GM23338 (cell line): Measurements from ENCODE around the gene TRAF3IP3. TPM values are rescaled to one million over a fixed set of nuclear protein-coding genes. Genes with fewer than 3 reads are reported as not detected.
A peak's percentile ranks its signal among the peaks of the same experiment; 100 is the strongest.

Experiments used
- ATAC-seq: fragments of 200-7000 bp; cut with Tn5 transposase; 3 replicates; pipeline ENCODE4 v1.9.1; 2020
- DNase-seq: peaks from one replicate; pipeline ENCODE4 v3.0.0-alpha.2; 2015; ENCODE audit warnings: low spot score
- H2AFZ ChIP-seq: fragments of 200-600 bp; sonication (generic); 2 replicates; pipeline ENCODE4 v1.8.0; 2016; ENCODE audit warnings: antibody characterized with exemption, mild to moderate bottlenecking, moderate library complexity
- H3F3A ChIP-seq: fragments of 200-600 bp; sonication (generic); replicated peaks from 2 replicates; pipeline ENCODE4 v1.8.0; 2017; ENCODE audit warnings: antibody characterized with exemption, mixed run types, low read depth
- H3K27ac ChIP-seq: fragments of 200-600 bp; sonication (generic); 2 replicates; pipeline ENCODE4 v1.6.1; 2016; ENCODE audit warnings: low read depth
- H3K27me3 ChIP-seq: fragments of 200-600 bp; sonication (generic); 2 replicates; pipeline ENCODE4 v1.8.0; 2016; ENCODE audit warnings: mild to moderate bottlenecking, mixed run types, moderate library complexity; ENCODE audit not compliant: insufficient read depth
- H3K36me3 ChIP-seq: fragments of 200-600 bp; sonication (generic); 2 replicates; pipeline ENCODE4 v1.8.0; 2016; ENCODE audit warnings: mild to moderate bottlenecking; ENCODE audit not compliant: insufficient read depth
- H3K4me1 ChIP-seq: fragments of 200-600 bp; sonication (generic); 2 replicates; pipeline ENCODE4 v1.8.0; 2016; ENCODE audit warnings: mild to moderate bottlenecking, moderate library complexity; ENCODE audit not compliant: insufficient read depth
- H3K4me2 ChIP-seq: fragments of 200-600 bp; sonication (generic); 2 replicates; pipeline ENCODE4 v1.7.1; 2017; ENCODE audit warnings: mixed run types
- H3K4me3 ChIP-seq: fragments of 200-600 bp; sonication (generic); 2 replicates; pipeline ENCODE4 v1.6.1; 2016; ENCODE audit warnings: mixed run types
- H3K79me2 ChIP-seq: fragments of 200-600 bp; sonication (generic); replicated peaks from 2 replicates; pipeline ENCODE4 v1.8.0; 2017; ENCODE audit warnings: mild to moderate bottlenecking; ENCODE audit not compliant: insufficient read depth
- H3K9me2 ChIP-seq: fragments of 200-600 bp; sonication (generic); 2 replicates; pipeline ENCODE4 v1.8.0; 2017; ENCODE audit not compliant: insufficient read depth
- H4K20me1 ChIP-seq: fragments of 200-600 bp; sonication (generic); replicated peaks from 2 replicates; pipeline ENCODE4 v1.8.0; 2017; ENCODE audit warnings: mild to moderate bottlenecking; ENCODE audit not compliant: insufficient read depth
- H3K27ac Mint-ChIP-seq: 2 replicates; pipeline ENCODE4 v1.8.0; 2020; ENCODE audit warnings: inconsistent platforms, mild to moderate bottlenecking, moderate library complexity, mixed read lengths
- H3K27me3 Mint-ChIP-seq: 3 replicates; pipeline ENCODE4 v1.8.0; 2022; ENCODE audit warnings: low read depth, mild to moderate bottlenecking, moderate library complexity, mixed read lengths, inconsistent platforms; ENCODE audit not compliant: insufficient read depth, poor library complexity
- H3K36me3 Mint-ChIP-seq: 3 replicates; pipeline ENCODE4 v1.8.0; 2021; ENCODE audit warnings: low read depth, mild to moderate bottlenecking, inconsistent platforms, moderate library complexity, mixed read lengths
- H3K4me1 Mint-ChIP-seq: 3 replicates; pipeline ENCODE4 v1.8.0; 2020; ENCODE audit warnings: mild to moderate bottlenecking, inconsistent platforms, mixed read lengths
- H3K4me3 Mint-ChIP-seq: 3 replicates; pipeline ENCODE4 v1.8.0; 2021; ENCODE audit warnings: moderate library complexity, mild to moderate bottlenecking, inconsistent platforms, mixed read lengths
- H3K9me3 Mint-ChIP-seq: 3 replicates; pipeline ENCODE4 v1.8.0; 2020; ENCODE audit warnings: moderate library complexity, mild to moderate bottlenecking, inconsistent platforms, mixed read lengths
- CREB1 ChIP-seq: fragments of 250-450 bp; sonication (Bioruptor Pico); IDR thresholded peaks from 2 replicates; pipeline ENCODE4 v1.5.0; 2020; ENCODE audit warnings: low read depth, mild to moderate bottlenecking, moderate library complexity
- EZH2 ChIP-seq: fragments of 200-600 bp; sonication (generic); IDR thresholded peaks from one replicate; pipeline ENCODE4 v1.8.0; 2017; ENCODE audit warnings: antibody characterized with exemption, mild to moderate bottlenecking, low read depth; ENCODE audit not compliant: unreplicated experiment
- EZH2phosphoT487 ChIP-seq: fragments of 200-600 bp; sonication (generic); IDR thresholded peaks from one replicate; pipeline ENCODE4 v1.8.1; 2018; ENCODE audit warnings: antibody characterized with exemption; ENCODE audit not compliant: unreplicated experiment
- JUNB ChIP-seq: IDR thresholded peaks from one replicate; pipeline ENCODE4 v1.6.1; 2016; ENCODE audit warnings: antibody characterized with exemption; ENCODE audit not compliant: unreplicated experiment
- NANOG ChIP-seq: IDR thresholded peaks from 2 replicates; pipeline ENCODE4 v1.6.1; 2016; ENCODE audit warnings: antibody characterized with exemption, borderline replicate concordance
- POLR2AphosphoS5 ChIP-seq: IDR thresholded peaks from 2 replicates; pipeline ENCODE4 v1.6.1; 2016; ENCODE audit warnings: antibody characterized with exemption, low read depth
- STAT1 ChIP-seq: IDR thresholded peaks from one replicate; pipeline ENCODE4 v1.6.1; 2016; ENCODE audit warnings: antibody characterized with exemption; ENCODE audit not compliant: unreplicated experiment
- ZNF114 ChIP-seq: fragments of 250-450 bp; sonication (Bioruptor Pico); IDR thresholded peaks from 2 replicates; pipeline ENCODE4 v1.5.0; 2020; ENCODE audit warnings: mild to moderate bottlenecking, moderate library complexity
- ZNF331 ChIP-seq: fragments of 250-450 bp; sonication (Bioruptor Pico); IDR thresholded peaks from 2 replicates; pipeline ENCODE4 v1.5.0; 2020; ENCODE audit warnings: low read depth, mild to moderate bottlenecking, moderate library complexity
- polyA plus RNA-seq: library from polyadenylated mRNA; unstranded; fragments of >200 nt; fragmentation: Nextera tagmentation; extraction: Ambion mirVana; gene quantifications from 2 replicates; pipeline ENCODE4 v1.2.1, GENCODE V29; 2016
- total RNA-seq: library from RNA; depleted of rRNA; stranded (reverse); fragments of >200 nt; shearing (Covaris generic); gene quantifications from 2 replicates; pipeline ENCODE4 v1.2.3, GENCODE V29; 2014
- TF ChIP-seq, protein P1 (sequence below): IDR thresholded peaks from 2 replicates; pipeline ENCODE4 v1.6.1; 2016; ENCODE audit warnings: antibody characterized with exemption
- TF ChIP-seq, protein P2 (sequence below): IDR thresholded peaks from one replicate; pipeline ENCODE4 v1.6.1; 2018; ENCODE audit warnings: antibody characterized with exemption; ENCODE audit not compliant: unreplicated experiment
- TF ChIP-seq, protein P3 (sequence below): fragments of 250-450 bp; sonication (Bioruptor Pico); IDR thresholded peaks from 2 replicates; pipeline ENCODE4 v1.5.0; 2020; ENCODE audit warnings: mild to moderate bottlenecking, moderate library complexity
- TF ChIP-seq, protein P4 (sequence below), 2 experiments: fragments of 200-600 bp in 1 of 2; sonication (generic) in 1 of 2; conservative IDR thresholded peaks; 2 replicates each; pipeline versions ENCODE4 v1.5.1 to v1.6.1; 2016 to 2017; ENCODE audit warnings: antibody characterized with exemption in 2 of 2, low read depth in 2 of 2, mild to moderate bottlenecking in 2 of 2, moderate library complexity in 1 of 2

The TRAF3IP3 gene
- total and polyA plus RNA-seq, 2 experiments from 2014 or later = not detected

DNA sequence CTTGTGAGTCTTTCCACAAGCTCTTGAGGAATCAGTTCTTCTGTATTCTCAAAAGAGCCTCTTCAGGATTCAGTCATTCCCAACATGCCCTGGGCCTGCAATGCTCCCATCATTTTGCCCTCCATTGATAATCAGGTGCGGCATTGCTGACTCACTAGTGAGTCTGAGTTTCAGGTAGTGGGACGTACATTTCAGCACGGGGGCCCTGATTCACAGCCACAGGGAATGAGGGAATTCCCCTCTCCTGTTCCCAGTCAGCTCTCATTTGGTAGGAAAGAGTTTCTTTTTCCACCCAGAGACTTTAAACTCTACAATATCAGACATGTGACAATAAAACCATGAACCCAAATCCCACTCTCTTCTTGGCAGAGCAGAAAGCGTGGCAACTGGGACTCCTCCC lies 53.8 kb downstream of the TRAF3IP3 start:
- H3K9me3 Mint-ChIP-seq = no peaks in the 10 kb centered on the region
- no peak overlapping the region for H3K4me2 ChIP-seq
- peaks cover 9% of the 10 kb centered on the region for H3K4me1 Mint-ChIP-seq
- H3K4me1 ChIP-seq = peaks cover 9% of the 10 kb centered on the region
- H3K4me3 ChIP-seq = no peak overlapping the region
- H4K20me1 ChIP-seq = no peaks in the 10 kb centered on the region
- no peak for ATAC-seq
- H3K4me3 Mint-ChIP-seq = no peak overlapping the region
- DNase-seq = no peak
- H3K27ac ChIP-seq = no peak overlapping the region
- TF ChIP-seq, protein P1, sequence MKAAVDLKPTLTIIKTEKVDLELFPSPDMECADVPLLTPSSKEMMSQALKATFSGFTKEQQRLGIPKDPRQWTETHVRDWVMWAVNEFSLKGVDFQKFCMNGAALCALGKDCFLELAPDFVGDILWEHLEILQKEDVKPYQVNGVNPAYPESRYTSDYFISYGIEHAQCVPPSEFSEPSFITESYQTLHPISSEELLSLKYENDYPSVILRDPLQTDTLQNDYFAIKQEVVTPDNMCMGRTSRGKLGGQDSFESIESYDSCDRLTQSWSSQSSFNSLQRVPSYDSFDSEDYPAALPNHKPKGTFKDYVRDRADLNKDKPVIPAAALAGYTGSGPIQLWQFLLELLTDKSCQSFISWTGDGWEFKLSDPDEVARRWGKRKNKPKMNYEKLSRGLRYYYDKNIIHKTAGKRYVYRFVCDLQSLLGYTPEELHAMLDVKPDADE = no peak
- TF ChIP-seq, protein P2, sequence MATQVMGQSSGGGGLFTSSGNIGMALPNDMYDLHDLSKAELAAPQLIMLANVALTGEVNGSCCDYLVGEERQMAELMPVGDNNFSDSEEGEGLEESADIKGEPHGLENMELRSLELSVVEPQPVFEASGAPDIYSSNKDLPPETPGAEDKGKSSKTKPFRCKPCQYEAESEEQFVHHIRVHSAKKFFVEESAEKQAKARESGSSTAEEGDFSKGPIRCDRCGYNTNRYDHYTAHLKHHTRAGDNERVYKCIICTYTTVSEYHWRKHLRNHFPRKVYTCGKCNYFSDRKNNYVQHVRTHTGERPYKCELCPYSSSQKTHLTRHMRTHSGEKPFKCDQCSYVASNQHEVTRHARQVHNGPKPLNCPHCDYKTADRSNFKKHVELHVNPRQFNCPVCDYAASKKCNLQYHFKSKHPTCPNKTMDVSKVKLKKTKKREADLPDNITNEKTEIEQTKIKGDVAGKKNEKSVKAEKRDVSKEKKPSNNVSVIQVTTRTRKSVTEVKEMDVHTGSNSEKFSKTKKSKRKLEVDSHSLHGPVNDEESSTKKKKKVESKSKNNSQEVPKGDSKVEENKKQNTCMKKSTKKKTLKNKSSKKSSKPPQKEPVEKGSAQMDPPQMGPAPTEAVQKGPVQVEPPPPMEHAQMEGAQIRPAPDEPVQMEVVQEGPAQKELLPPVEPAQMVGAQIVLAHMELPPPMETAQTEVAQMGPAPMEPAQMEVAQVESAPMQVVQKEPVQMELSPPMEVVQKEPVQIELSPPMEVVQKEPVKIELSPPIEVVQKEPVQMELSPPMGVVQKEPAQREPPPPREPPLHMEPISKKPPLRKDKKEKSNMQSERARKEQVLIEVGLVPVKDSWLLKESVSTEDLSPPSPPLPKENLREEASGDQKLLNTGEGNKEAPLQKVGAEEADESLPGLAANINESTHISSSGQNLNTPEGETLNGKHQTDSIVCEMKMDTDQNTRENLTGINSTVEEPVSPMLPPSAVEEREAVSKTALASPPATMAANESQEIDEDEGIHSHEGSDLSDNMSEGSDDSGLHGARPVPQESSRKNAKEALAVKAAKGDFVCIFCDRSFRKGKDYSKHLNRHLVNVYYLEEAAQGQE = no peak
- TF ChIP-seq ZNF114 (CRISPR knock-in tag) (no peak), POLR2AphosphoS5 (no peak), CREB1 (no peak), NANOG (no peak), JUNB (no peak), ZNF331 (CRISPR knock-in tag) (no peak), STAT1 (no peak), EZH2 (no peak), EZH2phosphoT487 (no peak)
- TF ChIP-seq, protein P3, sequence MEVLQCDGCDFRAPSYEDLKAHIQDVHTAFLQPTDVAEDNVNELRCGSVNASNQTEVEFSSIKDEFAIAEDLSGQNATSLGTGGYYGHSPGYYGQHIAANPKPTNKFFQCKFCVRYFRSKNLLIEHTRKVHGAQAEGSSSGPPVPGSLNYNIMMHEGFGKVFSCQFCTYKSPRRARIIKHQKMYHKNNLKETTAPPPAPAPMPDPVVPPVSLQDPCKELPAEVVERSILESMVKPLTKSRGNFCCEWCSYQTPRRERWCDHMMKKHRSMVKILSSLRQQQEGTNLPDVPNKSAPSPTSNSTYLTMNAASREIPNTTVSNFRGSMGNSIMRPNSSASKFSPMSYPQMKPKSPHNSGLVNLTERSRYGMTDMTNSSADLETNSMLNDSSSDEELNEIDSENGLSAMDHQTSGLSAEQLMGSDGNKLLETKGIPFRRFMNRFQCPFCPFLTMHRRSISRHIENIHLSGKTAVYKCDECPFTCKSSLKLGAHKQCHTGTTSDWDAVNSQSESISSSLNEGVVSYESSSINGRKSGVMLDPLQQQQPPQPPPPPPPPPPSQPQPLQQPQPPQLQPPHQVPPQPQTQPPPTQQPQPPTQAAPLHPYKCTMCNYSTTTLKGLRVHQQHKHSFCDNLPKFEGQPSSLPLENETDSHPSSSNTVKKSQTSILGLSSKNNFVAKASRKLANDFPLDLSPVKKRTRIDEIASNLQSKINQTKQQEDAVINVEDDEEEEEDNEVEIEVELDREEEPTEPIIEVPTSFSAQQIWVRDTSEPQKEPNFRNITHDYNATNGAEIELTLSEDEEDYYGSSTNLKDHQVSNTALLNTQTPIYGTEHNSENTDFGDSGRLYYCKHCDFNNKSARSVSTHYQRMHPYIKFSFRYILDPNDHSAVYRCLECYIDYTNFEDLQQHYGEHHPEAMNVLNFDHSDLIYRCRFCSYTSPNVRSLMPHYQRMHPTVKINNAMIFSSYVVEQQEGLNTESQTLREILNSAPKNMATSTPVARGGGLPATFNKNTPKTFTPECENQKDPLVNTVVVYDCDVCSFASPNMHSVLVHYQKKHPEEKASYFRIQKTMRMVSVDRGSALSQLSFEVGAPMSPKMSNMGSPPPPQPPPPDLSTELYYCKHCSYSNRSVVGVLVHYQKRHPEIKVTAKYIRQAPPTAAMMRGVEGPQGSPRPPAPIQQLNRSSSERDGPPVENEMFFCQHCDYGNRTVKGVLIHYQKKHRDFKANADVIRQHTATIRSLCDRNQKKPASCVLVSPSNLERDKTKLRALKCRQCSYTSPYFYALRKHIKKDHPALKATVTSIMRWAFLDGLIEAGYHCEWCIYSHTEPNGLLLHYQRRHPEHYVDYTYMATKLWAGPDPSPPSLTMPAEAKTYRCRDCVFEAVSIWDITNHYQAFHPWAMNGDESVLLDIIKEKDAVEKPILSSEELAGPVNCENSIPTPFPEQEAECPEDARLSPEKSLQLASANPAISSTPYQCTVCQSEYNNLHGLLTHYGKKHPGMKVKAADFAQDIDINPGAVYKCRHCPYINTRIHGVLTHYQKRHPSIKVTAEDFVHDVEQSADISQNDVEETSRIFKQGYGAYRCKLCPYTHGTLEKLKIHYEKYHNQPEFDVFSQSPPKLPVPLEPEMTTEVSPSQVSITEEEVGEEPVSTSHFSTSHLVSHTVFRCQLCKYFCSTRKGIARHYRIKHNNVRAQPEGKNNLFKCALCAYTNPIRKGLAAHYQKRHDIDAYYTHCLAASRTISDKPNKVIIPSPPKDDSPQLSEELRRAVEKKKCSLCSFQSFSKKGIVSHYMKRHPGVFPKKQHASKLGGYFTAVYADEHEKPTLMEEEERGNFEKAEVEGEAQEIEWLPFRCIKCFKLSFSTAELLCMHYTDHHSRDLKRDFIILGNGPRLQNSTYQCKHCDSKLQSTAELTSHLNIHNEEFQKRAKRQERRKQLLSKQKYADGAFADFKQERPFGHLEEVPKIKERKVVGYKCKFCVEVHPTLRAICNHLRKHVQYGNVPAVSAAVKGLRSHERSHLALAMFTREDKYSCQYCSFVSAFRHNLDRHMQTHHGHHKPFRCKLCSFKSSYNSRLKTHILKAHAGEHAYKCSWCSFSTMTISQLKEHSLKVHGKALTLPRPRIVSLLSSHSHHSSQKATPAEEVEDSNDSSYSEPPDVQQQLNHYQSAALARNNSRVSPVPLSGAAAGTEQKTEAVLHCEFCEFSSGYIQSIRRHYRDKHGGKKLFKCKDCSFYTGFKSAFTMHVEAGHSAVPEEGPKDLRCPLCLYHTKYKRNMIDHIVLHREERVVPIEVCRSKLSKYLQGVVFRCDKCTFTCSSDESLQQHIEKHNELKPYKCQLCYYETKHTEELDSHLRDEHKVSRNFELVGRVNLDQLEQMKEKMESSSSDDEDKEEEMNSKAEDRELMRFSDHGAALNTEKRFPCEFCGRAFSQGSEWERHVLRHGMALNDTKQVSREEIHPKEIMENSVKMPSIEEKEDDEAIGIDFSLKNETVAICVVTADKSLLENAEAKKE (CRISPR knock-in tag) = no peak
- TF ChIP-seq, protein P4, sequence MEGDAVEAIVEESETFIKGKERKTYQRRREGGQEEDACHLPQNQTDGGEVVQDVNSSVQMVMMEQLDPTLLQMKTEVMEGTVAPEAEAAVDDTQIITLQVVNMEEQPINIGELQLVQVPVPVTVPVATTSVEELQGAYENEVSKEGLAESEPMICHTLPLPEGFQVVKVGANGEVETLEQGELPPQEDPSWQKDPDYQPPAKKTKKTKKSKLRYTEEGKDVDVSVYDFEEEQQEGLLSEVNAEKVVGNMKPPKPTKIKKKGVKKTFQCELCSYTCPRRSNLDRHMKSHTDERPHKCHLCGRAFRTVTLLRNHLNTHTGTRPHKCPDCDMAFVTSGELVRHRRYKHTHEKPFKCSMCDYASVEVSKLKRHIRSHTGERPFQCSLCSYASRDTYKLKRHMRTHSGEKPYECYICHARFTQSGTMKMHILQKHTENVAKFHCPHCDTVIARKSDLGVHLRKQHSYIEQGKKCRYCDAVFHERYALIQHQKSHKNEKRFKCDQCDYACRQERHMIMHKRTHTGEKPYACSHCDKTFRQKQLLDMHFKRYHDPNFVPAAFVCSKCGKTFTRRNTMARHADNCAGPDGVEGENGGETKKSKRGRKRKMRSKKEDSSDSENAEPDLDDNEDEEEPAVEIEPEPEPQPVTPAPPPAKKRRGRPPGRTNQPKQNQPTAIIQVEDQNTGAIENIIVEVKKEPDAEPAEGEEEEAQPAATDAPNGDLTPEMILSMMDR (conservative IDR thresholded peaks at IDR 0.05; ENCODE audit: low read depth in 2 of 2) = no peak
- H3K27ac Mint-ChIP-seq = no peak overlapping the region
- no peaks in the 10 kb centered on the region for H3K36me3 ChIP-seq
- no peaks in the 10 kb centered on the region for H3K36me3 Mint-ChIP-seq
- peaks cover 5% of the 10 kb centered on the region for H3K27me3 Mint-ChIP-seq
- H2AFZ ChIP-seq = 0 out of 2 replicates have a peak overlapping the region, but pooled peaks have one; percentile 14
- H3K27me3 ChIP-seq = no peaks in the 10 kb centered on the region
- H3K9me2 ChIP-seq = no peaks in the 10 kb centered on the region
- H3F3A ChIP-seq = no peaks in the 10 kb centered on the region
- H3K79me2 ChIP-seq = peaks cover 5% of the 10 kb centered on the region; the same call in 1 of the 2 replicates
